ENCODE results near the gene EMILIN1.
"Not testable (repeated sequence)": the region's sequence is repeated elsewhere in the genome, so short reads cannot be mapped to it uniquely, and the experiment has no call there.

GRCh38 chr2:27110603-27111352, 32.4 kb downstream of the EMILIN1 start:
- not testable (repeated sequence) for TF ChIP-seq CTCF (conservative IDR thresholded peaks at IDR 0.05 in 1 of 2, IDR thresholded peaks at IDR 0.05 in 1 of 2; ENCODE audit: extremely low read depth in 1 of 2, insufficient read depth in 1 of 2, low read depth in 1 of 2, low read length in 2 of 2); EZH2 (IDR thresholded peaks at IDR 0.05; ENCODE audit: borderline replicate concordance, low read length)

Measured in mammary epithelial cell (primary cell).